NCI-H510A treated with DMSO at 0.1 percent for 48 hours (cell line): ENCODE measurements around the gene PRKCB.

ENCODE experiments used
- DNase-seq: peaks from one replicate; lab custom pipeline; 2025; lab: John Stamatoyannopoulos, UW

The PRKCB gene

DNA sequence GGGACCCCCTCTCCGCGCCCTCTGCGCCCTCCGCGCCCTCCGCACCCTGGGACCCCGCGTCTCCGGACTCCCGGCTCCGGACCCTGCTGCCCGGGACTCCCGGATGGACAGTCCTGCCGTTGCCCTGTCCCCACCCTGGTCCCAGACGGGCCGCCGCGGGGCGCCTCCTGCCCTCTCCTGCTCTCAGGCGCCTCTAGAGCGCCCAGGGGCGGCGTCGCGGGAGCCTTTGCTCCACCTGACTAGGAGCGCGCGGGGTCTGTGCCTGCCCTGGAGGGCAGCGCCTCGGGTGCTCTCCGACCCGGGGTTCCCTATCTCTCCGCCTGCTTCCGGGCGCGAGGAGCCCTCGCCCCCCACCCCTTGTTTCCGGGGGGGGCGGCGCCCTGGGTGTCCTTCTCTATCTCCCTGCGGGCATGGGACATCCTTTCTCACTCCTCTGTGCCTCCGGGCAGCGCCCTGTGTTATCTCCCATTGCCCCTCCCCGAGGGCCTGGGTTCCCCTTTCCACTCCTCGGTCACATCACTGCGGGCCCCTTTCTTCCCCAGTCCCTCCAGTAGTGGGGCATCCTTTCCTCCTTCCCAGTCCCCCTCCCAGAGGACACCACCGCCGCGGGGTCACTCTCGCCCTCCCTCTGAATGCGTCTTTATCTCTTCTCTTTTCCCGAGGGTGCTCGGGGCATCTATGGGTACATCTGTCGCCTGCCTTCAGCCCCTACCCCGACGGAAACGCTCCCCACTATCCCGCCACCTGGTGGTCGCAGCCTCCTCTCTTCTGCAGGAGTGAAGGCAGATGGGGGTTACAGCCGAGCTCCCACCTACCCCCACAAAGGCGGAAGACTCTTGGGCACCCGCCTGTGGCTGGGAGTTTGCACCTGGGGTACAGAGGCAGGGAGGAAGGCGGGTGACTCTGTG lies 875 bp downstream of the PRKCB start:
- DNase-seq: no peak

DNA sequence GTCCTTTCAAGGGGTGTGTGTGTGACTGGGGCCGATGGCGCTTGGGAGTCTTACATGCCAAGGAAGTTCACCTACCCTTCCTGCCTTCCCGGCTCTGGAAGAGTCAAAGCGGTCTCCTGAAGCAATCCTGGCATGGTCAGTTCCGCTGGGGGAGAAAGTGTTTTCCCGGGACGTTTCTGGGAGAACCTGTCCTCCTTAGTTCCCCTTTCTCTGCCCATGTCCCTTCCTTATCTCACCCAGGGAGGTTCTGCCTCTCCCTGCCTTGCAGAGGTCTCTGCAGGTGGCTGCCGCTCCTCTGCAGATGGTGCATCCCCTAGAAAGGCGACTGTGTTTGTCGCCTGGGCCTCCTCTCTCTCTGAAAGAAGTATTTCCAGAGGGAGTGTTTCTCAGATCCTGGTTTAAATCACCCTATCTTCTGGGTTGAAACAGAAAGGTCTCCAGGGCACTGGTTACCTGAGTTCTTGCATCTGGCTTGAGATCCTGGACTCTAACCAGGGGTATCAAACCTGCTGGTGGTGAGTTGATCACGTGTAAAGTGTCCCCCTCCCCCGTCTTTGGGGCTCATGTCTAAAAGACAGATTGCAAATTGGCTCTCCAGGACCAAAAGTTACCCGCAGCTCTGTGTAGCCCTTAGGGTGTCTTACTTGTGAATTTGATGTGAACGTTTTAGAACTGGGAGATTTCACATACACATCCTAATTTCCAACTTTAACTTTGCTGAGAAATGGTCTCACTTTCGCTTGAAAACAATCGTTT lies 1.9 kb downstream of the PRKCB start:
- DNase-seq: no peak

DNA sequence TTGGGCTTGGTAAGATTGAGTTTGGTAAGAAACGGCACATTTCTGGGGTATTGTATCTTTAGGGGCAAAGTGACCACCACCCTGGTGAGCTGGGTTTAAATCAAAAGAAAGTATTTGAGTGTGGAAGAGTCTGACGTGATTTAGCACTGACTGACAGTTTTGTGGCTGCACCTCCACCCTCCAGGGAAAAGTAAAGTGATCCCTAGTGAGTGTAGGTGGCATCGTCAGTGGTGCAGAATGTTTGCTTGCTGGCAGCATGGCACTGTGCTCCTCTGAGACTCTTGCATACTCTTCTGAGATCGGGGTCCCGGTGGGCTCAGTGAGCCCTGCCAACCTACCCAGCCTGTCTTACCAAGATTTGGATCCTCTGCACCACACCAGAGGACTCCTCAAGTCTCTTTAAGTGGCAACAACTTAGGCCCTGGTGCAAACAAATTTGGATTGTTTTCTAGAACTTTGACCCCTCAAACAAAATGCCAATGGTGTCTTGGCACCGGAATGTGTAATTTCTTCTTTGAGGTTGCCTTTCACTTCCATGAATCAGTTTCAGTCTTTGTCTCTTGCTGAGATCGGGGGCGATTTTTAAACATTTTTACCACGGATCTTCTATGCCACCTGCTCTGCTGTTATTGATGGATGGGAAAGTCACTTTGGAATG lies 2.8 kb downstream of the PRKCB start:
- no peak for DNase-seq

DNA sequence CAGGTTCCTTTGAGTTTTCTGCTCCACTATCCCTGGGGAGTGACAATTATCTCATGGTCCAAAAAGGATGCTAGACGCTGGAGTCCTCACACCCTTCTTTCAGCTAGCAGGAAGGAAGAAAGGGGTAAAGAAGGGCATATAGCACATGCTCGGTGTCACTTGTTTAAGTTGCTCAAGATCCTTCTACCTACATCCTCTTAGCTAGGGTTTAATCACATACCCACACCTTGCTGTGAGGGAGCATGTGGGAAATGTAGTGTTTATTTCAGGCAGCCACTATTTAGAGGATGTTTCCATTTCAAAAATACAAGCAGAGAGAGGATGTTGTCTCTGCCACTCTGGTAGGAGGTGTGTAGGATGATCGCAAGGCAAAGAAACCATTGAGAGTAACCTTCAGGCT lies 4.5 kb downstream of the PRKCB start:
- DNase-seq: no peak

DNA sequence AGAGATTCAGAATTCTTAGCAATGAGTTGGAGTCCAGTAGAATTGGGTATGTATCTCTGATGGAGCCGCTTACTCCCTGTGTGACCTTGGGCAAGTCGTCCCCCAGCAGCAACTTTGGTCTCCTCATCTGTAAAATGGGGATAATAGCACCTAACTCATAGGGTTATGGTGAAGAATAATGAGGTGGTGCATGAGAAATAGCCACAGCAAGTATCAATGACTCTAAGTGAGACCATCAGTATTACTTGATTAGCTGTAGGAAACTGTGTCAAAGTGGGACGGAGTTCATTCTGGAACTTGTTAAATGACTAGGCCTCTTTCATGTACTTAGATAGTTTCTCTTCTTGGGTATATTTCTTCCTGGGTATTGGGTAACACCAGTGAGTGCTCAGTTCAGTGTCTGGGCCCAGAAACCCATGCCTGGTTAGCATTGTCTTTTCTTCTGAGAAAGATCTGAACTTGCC lies 6.4 kb downstream of the PRKCB start:
- no peak for DNase-seq

DNA sequence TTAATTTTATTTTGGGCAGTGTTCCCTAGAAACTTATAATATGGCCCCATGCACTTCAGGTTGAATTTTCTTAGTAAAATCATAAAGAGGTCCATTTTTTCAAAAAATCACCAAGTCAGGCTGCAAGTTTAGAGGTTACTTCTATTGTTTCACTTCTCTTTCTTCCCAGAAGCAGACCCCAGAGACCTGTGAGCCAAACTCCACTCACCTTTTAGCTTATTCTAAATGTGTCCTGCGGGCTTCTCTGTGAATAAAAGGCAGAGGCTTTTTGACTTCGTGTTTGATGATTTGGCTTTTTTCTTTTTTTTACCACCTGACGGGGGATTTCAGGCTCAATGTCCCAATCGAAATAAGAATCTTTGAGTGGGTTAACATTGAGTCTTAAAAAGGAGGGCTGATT lies 7.4 kb downstream of the PRKCB start:
- no peak for DNase-seq

DNA sequence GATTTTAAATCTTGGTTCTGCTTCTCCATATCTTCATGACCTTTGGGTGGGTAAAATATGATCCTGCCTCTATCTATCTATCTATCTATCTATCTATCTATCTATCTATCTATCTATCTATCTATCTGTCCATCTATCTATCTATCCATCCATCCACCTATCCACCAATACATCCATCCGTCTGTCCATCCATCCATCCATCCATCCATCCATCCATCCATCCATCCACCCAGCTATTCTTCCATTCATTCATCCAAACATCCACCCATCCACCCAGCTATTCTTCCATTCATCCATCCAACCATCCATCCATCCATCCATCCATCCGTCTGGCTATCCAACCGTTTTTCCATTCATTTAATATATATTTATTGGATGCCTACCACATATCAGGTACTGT lies 11.5 kb downstream of the PRKCB start:
- no peak for DNase-seq

DNA sequence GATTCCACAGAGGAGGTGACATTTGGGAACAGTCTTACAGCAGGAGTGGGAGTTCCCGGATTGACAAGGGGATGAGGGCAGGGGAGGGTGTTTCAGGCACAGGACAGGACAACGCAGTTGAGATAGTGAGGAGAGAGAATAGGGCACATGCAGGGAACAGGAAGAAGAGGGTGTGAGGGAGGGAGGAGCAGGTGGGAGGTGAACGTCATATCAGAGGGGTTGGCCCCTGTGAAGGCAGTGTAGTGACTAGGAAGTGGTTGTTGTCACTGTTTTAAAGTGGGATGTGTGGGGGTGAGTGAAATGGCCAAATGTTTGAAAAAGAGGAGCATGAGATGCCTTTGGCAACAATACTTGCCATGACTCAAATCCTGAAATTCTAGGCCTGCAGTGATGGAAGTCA lies 12.2 kb downstream of the PRKCB start:
- no peak for DNase-seq

DNA sequence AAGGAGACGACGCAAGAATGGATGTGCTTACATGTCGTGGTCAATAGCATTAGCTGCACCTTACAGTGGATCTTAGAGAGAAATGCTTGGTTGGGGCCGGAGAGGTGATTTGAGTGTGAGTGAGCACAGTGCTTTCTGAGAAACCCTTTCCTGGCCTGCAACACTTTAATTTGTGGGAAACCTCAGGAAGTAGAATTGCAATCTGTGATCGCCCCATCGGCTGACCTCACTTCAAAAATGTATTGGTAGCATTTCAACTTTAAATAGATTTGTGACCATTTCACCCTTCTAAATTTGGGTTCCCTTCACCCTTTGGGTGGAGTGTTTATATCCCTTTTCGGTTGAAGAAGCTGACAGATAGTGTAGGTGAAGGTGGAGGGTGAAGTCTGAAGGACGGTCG lies 13.2 kb downstream of the PRKCB start:
- no peak for DNase-seq

DNA sequence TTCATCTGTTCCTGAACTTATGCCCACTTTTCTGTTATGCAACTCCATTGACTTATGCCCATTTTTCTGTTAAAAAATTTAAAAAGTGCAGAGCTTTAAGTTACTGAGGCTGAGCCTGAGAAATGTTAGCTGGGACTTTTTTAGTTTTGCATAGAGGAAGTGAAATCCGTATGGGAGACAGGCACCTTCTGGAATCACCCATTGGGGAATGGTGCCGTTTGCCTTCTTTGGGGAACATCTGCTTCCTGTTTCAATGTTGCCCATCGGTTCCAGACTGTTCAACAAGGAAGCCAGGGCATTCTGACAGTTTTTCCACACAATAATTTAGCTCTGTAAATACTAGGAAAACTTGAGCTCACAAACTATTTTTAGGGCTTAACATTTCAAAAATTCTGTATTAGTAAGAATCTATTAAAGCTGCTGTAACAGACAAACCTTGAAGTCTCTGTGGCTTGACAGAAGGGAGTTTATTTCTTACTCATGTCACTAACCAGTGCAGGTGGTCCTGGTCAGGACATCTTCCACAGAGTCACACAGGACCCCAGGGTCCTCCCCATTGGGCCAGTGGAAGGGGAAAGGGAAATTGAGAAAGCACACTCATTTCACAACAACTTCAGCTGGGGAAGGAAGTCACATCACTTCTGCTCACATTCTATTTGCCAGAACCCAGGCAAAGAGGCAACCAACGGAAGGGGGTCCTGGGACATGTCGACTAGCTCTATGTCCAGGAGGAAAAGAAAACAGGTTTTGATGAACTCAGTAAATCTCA lies 17.2 kb downstream of the PRKCB start:
- no peak for DNase-seq

DNA sequence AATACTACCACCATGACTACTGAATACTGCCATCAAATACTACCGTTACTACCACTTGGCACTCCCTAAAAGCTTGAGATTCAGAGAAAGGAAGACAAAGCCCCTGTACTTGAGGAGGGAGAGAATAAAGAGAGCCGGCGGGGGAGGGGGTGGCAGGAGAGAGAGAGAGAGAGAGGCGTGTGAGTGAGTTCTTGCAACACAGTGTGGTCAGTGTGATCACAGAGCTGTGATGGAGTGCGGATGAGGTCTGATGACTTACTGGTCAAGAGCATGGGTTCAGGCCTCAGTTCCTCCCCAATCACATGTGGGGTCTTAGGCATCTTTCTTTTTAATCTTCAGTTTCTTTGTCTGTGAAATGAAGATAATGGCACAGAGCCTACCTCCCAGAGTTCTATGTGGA lies 19.2 kb downstream of the PRKCB start:
- no peak for DNase-seq

DNA sequence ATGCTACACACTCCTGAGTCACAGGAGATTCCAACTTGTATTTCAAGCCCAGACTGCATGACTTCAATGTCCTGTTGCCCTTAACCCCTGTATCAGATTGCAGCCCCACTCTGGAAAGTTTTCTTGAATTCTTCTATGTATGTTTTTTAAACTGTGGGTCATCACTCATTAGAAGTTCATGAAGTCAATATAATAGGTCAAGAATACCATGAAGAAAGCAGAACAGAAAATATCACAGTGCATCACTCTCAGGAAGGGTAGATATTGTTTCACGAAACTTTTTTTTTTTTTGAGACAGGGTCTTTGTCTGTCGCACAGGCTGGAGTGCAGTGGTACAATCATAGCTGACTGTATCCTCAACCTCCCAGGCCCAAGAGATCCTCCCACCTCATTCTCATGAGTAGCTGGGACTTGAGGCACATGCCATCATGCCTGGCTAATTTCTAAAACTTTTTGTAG lies 20.5 kb downstream of the PRKCB start:
- no peak for DNase-seq

DNA sequence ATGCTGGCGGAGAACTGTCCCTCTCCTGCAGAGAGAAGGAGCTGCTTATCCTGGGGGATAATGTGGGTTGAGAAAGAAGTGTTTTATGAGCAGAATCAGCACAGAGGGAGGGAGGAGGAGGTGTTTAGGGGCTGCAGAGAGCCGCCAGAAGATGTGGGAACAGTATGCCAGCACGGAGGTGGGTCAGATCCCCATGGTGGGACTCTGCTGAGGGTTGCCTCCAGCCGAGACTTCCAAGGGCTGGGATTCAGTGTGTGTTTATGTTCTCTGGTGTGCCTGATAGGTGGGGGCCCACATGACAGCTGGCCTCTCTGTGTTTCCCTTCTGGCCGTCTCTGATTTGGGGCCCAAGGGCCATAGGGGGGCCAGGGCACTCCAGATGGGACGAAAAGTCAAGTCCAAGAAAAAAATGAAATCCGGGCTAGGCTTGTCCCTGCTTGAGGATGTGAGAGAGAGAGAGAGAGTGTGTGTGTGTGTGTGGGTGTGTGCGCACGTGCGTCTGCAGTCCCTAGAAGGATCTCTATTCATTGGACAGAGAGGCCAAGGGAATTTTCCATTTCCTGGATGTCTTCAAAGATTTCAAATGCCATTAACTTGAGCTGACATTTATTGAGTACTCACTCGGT lies 21.6 kb downstream of the PRKCB start:
- DNase-seq: no peak

DNA sequence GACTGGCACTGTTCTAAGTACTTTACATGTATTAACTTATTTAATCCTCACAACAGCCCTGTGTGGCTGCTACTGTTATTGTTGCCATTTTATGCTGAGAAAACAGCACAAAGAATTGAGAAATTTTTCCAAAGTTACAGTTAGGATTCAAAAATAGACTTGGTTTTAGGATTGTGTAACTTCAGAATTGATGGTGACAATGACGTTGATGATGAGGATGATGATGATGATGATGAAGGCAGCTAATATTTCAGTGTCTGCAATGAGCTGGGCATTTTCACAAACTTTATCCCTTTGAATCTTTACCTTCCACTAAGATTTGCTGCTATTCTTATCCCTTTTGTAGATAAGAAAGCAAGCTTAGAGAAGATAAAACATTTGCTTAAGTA lies 22.1 kb downstream of the PRKCB start:
- DNase-seq: no peak

DNA sequence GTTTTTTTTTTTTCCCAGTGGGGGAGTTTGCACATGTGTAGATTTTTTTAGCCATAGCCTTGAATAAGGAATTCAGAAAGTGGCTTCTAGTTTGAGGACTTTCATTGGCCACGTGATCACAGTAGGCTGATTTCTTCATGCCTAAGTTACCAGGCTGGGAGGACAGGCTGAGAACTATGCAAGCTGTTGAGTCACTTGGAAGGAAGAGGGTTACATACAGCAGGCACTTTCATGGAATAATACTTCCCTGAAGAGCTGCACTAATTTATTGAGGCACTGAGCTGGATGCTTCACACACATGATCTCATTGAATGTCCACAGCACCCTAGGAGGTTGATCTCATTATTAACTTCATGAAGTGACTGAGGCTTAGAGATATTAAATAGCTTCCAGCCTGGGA lies 22.8 kb downstream of the PRKCB start:
- no peak for DNase-seq

DNA sequence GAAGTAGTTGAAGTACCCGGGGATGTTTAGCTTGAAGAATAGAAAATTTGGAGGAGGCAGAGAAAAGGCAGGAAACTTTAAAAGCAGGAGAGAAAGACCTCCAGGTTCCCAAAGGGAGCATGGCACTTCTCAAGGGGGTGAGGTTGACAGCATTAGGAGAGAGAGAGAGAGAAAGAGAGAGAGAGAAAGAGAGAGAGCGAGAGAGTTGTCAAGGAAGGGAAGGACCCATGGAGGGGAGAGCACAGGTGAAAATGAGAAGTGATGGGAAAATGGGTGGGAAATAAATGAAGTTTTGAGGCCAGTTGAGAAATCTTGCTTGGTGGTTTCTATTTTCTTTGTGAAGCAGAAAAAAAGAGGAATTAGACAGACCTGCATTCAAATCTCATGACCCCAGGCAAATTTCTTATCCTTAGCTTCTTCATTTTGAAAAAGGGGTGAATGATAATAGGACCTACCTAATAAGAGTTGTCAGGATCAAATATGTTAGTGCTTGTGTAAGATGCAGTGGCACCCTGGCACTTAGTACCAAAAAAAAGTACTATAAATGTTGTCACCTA lies 24.0 kb downstream of the PRKCB start:
- no peak for DNase-seq

DNA sequence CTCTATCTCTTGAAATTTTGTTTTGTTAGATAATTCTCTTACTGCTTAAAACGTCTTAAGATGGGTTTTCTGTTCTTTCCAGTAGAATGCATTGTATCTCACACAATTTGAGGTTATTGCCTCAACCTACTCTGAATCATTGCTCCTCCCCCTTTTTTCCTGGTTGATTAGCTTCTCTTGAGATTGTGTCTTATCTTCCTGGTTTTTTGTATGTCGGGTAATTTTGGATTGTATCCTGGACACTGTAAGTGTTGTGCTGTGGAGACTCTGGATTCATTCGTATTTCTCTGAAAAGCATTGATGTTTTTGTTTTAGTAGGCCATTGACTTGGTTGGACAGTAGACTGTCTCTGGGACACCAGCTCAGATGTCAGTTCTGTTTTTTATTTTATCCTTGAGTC lies 26.1 kb downstream of the PRKCB start:
- no peak for DNase-seq

DNA sequence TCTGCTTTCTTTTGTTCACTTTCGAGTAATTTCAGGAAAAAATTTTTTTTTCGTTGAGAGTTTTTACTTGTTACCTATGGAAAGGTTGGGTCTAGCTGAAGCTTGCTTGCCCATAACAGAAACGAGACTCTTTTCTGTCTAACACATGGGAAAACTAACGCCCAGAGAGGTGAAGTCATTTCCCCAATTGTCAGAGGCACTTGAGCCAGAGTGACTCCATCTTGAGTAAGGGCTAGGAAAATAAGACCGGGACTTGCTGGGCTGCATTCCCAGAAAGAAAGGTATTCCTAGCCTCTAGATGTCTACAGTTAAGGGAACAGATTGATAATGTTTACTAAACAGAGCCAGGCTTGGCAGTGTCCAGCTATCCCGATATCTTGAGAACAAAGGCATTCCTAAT lies 26.8 kb downstream of the PRKCB start:
- DNase-seq: no peak

DNA sequence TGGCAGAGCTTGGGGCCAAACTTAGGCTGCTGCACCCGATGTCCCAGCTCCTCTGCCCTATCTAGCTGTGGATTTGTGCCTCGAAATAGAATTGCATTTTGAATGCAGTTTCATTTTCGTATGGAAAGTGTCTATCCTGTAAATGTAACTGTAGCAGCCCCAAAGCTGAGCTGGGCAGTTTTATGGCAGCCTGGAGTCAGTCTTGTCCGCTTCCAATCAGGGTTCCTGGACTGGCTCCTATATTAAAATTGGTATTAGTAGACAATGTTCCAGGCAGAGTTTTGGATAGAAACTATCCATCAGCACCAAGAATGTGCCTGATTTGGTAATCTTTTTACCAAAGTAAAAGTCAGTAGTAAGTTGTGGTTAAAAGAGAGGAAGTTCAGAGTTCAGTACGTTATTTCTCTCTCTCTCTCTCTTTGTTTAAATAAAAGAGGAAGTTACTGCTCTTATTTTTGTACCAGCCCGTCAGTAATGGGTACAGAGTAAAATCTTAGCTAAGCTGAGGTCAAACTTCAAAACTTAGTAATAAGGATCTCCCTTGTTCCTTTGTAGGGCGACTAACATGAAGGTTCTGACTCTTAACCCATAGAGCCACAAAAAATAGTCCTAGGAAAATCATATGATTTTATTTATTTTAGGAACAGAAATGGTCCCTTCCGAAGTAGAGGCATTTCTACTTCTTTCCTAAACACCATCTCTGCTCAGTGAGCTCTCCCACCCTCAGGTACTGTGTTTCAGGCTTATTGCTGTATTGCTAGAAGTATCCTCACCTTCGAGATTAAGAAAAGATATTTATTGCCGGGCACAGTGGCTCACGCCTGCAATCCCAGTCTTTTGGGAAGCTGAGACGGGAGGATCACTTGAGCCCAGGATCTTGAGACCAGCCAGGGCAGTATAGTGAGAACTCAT lies 28.0 kb downstream of the PRKCB start:
- DNase-seq: no peak

DNA sequence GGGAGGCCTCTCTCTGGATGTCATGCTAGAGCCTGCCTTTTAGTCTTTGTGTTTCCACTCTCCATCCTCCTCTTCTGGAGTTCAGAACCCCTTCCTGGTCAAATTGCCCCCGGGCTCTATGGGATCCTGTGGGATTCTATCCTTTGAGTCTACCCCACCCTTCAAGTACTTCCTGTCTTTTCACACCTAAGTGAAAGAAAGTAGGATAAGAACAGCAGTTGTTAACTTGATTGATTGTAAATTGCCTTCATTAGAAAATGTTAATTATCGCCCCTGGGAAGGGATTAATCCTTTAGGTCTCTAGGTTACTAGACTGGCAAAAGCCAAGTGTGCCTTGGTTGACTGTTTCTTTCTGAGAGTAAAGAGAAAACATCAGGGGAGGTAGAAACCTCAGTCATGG lies 30.1 kb downstream of the PRKCB start:
- DNase-seq: no peak
